Left ventricle myocardium superior (tissue), 1 donor: ENCODE measurements around the gene KIRREL1. TPM values are rescaled to one million over a fixed set of nuclear protein-coding genes. Genes with fewer than 3 reads are reported as not detected.
A peak's percentile ranks its signal among the peaks of the same experiment; 100 is the strongest.

Experiments used
- ATAC-seq: fragments of 200-7000 bp; cut with Tn5 transposase; one replicate; pipeline ENCODE4 v1.9.1; 2020; ENCODE audit warnings: mild to moderate bottlenecking, moderate library complexity
- DNase-seq: peaks from one replicate; pipeline ENCODE4 v3.0.0-alpha.2; 2020
- intact Hi-C: fragments of 100-400 bp; cut with micrococcal nuclease; formaldehyde crosslinking; loops from one replicate; pipeline ENCODE4 v1.11.0; 2022
- total RNA-seq: library from RNA; stranded (reverse); fragmentation: NEBNext Ultra II Directional; extraction: Animal tissue kit (Norgen Biotek cat#: 25700); gene quantifications from one replicate; pipeline ENCODE4 v1.2.1, GENCODE V29; 2021
- donor health status: DM: no; HTN: yes; CAD: no; lungs with severe emphysema.

The KIRREL1 gene
- total RNA-seq, 1 donor from 2014 or later = 10.0 TPM

DNA sequence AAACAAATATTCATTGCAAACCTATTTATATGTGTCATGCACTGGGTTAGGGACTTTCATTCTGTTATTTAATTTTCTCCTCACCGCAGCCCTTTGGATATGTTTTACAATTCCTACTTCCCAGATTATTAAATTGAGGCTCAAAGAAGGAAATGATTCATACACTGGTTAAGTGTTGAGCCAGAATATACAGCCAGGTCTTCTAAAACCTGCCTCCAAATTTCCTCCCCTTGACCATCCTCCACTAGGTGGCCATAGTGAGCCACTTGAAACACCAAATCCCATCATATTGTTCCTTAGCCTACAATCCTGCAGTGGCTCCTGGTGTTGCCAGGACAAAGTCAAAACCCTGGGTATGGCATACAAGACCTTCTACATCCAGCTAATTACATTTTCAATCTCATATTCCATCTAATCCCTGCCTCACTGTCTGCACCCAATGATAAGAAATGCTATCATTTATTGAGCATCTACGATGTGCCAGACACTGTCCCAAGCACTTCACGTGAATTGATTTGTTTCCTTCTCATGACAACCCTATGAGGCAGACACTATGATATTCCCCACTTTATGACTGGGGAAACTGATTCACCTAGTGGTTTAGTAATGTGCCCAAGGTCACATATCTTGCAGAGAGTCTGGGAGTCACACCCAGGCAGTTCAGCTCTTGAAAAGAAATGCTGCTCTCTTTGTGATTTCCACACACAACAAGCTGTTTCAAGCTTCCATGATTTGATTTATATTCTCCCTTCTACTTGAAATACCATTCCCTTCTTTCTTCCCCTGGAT, 23.6 kb upstream of the KIRREL1 start:
- DNase-seq (no peak), ATAC-seq (peak; percentile 71)
- intact Hi-C loops = no loop called here

- intact Hi-C loops = no loop called here
- DNase-seq (no peak), ATAC-seq (no peak)
These were observed 21.7 kb upstream of the KIRREL1 start for GRCh38 chr1:157971769-157972168.

GRCh38 chr1:157975228-157975950, 18.1 kb upstream of the KIRREL1 start:
- DNase-seq (no peak), ATAC-seq (no peak)
- intact Hi-C loops = no loop called here

DNA sequence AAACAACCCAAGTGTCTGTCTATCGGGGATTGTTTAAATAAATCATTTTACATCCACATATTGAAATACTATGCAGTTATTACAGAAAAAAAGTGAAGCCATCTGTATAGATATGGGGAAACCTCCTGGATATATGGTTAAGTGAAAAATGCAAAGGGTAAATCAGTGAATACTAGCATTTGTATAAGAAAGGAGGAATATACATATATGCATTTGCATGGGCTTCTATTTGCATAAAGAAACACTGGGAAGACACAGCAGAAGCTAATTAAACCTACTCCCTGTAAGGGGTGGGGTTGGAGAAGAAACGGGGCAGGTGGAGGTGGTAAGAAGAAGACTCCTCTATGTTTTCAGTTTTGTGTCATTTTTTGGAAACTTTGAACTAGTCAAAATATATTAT, 16.6 kb upstream of the KIRREL1 start:
- intact Hi-C loops = no loop called here
- no peak for DNase-seq
- no peak for ATAC-seq

DNA sequence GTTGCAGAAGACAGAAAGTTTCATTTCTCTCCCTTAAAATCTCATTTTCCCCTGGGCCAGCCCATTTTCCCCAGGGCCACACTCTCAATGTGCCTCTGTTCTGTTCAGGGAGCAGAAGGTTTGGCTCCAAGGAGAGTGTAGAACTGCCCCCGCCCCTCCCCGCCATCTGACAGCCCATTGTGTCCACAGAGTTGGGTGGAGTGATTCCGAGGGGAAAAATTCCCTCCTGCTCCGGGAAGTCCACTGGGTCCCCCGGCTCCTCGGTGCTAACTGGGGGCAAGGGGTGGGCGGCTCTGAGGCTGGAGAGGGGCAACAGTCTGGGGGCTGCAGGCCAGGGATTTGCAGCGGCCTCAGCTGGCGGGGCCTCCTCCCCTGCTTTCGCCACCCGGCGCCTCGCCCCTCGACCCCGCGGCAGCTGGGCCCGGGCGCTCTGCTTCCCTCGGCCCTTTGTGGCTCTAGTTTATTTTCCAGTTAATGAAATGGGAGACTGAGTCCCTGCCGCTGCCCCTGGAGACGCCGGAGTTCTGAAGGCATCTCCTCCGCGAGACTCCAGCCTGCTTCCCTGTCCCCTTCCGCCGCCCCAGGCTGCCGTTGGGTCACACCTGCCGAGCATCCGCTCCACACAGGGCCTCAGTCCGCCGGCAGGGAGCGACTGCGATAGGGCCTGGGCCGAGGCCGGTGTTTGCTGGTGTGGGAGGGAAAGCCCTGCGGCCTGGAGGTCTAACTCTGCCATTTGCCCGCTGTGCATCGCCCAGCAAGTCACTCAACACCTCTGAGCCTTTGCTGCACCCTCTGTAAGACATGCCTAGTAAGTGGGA, 14.7 kb upstream of the KIRREL1 start:
- intact Hi-C loops = no loop called here
- DNase-seq (peak; percentile 35), ATAC-seq (peak; percentile 74)

GRCh38 chr1:157982136-157982535, 11.3 kb upstream of the KIRREL1 start:
- intact Hi-C loops = no loop called here
- ATAC-seq (no peak), DNase-seq (no peak)

DNA sequence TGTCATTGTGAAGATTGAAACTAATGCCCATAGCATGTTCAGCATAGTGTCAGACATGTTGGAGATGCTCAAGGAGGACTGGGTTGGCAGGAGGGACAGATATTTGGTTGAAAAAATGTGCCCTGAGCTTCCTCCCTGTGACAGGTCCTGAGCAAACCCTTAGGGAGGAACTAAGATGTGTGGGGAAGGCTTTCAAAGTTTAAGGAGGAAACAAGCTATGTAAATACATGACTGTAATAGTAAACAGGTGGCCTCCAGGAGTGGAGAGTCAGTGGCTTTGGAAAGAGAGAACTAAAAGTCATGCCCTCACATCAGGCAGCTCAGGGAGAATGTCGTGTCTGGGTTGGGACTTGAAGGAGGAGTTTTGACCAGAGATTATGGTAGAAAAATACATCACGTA, 9.7 kb upstream of the KIRREL1 start:
- intact Hi-C loops = no loop called here
- DNase-seq (no peak), ATAC-seq (no peak)

DNA sequence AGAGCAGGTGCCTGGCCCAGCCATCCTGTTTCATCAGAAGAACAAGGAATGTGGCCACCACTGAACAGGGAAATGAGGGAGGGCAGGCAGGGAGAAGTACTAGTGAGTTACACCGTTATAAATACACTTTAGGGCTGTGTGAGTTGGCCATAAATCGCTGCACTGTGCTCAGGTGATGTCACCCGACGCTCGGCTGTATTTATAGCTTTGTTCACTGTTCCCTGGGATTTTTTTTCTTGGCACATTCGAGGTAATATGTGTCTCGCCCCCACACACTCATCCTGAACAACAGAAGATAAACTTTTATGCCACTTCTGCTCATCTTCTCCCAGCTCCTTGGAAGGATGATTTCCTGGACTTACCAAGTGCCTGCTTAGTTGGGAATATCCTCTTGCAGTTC, 9.0 kb upstream of the KIRREL1 start:
- intact Hi-C loops = no loop called here
- no peak for DNase-seq
- no peak for ATAC-seq

- no peak for ATAC-seq
- intact Hi-C loops = no loop called here
These were observed 8.0 kb upstream of the KIRREL1 start for GRCh38 chr1:157985473-157985872.

GRCh38 chr1:157988002-157988401, 5.4 kb upstream of the KIRREL1 start:
- DNase-seq = no peak
- intact Hi-C loops = no loop called here
- ATAC-seq = no peak

More at GRCh38 chr1:157985473-157985872, 8.0 kb upstream of the KIRREL1 start:
- DNase-seq = no peak

DNA sequence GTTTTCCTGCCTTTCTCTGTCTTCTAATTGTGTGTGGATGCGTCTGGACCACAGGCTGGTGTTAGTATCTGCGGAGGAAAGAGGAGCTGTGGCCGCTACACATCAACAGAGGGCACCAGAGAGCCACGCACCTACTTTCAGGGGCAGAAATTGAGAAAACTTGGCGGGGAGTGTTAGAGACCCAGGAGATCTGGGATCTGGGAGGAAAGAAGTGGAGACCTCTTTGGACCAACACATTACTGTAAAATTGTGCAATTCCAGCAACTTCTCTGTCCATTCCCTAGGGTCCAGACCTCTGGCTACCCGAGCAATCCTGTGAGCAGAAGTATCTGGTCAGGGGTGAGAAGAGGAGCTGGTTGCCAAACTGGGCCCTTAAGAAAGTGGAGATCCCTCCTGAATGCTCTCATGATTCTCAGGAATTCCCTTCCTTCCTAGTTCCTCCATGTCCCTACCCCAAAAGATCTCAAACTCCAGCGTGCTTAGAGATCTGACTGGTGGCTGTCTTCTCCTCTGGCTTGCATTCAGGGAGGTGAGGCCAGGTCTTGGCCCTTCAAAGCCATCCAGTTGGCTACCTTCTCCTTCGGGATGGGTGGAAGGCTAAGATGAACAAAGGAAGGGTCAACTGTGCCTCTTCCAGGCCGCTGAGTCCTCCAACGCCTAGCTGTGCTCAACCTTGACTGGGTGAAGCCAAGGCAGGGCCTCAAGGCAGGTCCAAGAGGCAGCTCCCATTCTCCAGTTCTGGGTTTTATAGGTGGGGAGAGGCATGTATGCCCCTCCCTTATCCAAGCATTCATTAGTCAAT, 1.2 kb upstream of the KIRREL1 start:
- peak; percentile 74 for ATAC-seq
- intact Hi-C loops = loop anchor here (5.0 to 10.0 kb wide), 2 partner anchors 40 to 93 kb away; no protein-coding TSS in a partner anchor
- DNase-seq = peak; percentile 80

DNA sequence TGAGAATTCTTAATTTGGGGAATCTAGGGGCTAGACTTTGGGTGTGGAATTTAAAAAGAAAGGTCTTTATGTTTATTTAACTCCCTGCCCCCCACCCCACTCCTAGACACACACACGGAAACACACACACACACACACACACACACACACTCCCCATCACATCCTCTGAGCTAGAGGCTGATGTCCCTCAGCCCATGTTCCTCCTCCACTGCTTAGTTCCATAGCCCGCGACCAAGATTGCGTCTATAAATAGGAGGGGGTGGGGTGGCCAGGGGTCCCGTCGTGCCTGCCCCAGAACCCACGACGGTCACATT, 655 bp upstream of the KIRREL1 start:
- DNase-seq (no peak), ATAC-seq (peak; percentile 20)
- intact Hi-C loops = loop anchor here (5.0 to 10.0 kb wide), 2 partner anchors 40 to 92 kb away; no protein-coding TSS in a partner anchor

- ATAC-seq = peak; percentile 41
- intact Hi-C loops = loop anchor here (5.0 to 10.0 kb wide), 2 partner anchors 38 to 91 kb away; no protein-coding TSS in a partner anchor
- DNase-seq = peak; percentile 45
These were observed 617 bp downstream of the KIRREL1 start for GRCh38 chr1:157993918-157994605.

GRCh38 chr1:157994704-157995582, 1.5 kb downstream of the KIRREL1 start:
- ATAC-seq (peak; percentile 7), DNase-seq (no peak)
- intact Hi-C loops = loop anchor here (5.0 to 10.0 kb wide), 2 partner anchors 37 to 90 kb away; no protein-coding TSS in a partner anchor

- no peak for DNase-seq
- intact Hi-C loops = loop anchor here (10.0 kb wide), 1 partner anchor 89 kb away; no protein-coding TSS in a partner anchor
- no peak for ATAC-seq
These were observed 2.2 kb downstream of the KIRREL1 start for GRCh38 chr1:157995583-157996169.

- no peak for ATAC-seq
- DNase-seq = no peak
- intact Hi-C loops = loop anchor here (10.0 kb wide), 1 partner anchor 88 kb away; no protein-coding TSS in a partner anchor
These were observed 3.0 kb downstream of the KIRREL1 start for GRCh38 chr1:157996433-157996832.

GRCh38 chr1:158000507-158000906, 7.1 kb downstream of the KIRREL1 start:
- ATAC-seq (no peak), DNase-seq (no peak)
- intact Hi-C loops = no loop called here
